GM12878 (cell line): ENCODE results near the gene EEPD1. TPM values are rescaled to one million over a fixed set of nuclear protein-coding genes. Genes with fewer than 3 reads are reported as not detected.

Source experiments
- BCL3 ChIP-seq: IDR thresholded peaks from 2 replicates; pipeline ENCODE4 v1.6.1; 2011; ENCODE audit warnings: borderline replicate concordance, low read depth, mild to moderate bottlenecking, moderate library complexity, low read length; ENCODE audit not compliant: insufficient read depth, poor library complexity, severe bottlenecking
- CTCF ChIP-seq, 3 experiments: IDR thresholded peaks in 2 of 3; conservative IDR thresholded peaks in 1 of 3; 2 replicates each; pipeline ENCODE4 v1.5.1; 2011; ENCODE audit warnings: low read depth in 3 of 3, low read length in 3 of 3, mild to moderate bottlenecking in 3 of 3, control low read depth in 2 of 3, moderate library complexity in 2 of 3, inconsistent platforms in 1 of 3, mixed read lengths in 1 of 3; ENCODE audit not compliant: control insufficient read depth in 2 of 3, insufficient read depth in 1 of 3; ENCODE audit errors: extremely low read depth in 1 of 3
- DPF2 ChIP-seq: fragments of 450-650 bp; IDR thresholded peaks from 2 replicates; pipeline ENCODE4 v1.6.1; 2017; ENCODE audit warnings: mild to moderate bottlenecking
- EP300 ChIP-seq, 2 experiments: fragments of 150-350 bp in 1 of 2; IDR thresholded peaks; 2 replicates each; pipeline ENCODE4 v1.6.1; 2011 to 2012; ENCODE audit warnings: low read depth in 2 of 2, low read length in 2 of 2, borderline replicate concordance in 1 of 2, improper control_type of control experiment in 1 of 2, inconsistent platforms in 1 of 2; ENCODE audit not compliant: control insufficient read depth in 1 of 2
- NKRF ChIP-seq: fragments of 450-650 bp; conservative IDR thresholded peaks from 2 replicates; pipeline ENCODE4 v1.6.1; 2017; ENCODE audit warnings: mild to moderate bottlenecking, moderate library complexity
- RELB ChIP-seq: fragments of 450-650 bp; IDR thresholded peaks from 2 replicates; pipeline ENCODE4 v1.6.1; 2017; ENCODE audit warnings: low read depth, mild to moderate bottlenecking, moderate library complexity
- YBX1 ChIP-seq: fragments of 450-650 bp; IDR thresholded peaks from 2 replicates; pipeline ENCODE4 v1.6.1; 2016; ENCODE audit warnings: antibody characterized with exemption
- ZNF24 ChIP-seq: fragments of 450-650 bp; IDR thresholded peaks from 2 replicates; pipeline ENCODE4 v1.6.1; 2017; ENCODE audit warnings: antibody characterized with exemption, mild to moderate bottlenecking
- ZNF687 ChIP-seq: fragments of 450-650 bp; IDR thresholded peaks from 2 replicates; pipeline ENCODE4 v1.6.1; 2017; ENCODE audit warnings: mild to moderate bottlenecking, moderate library complexity
- polyA plus RNA-seq, 11 experiments: library from polyadenylated mRNA; depleted of rRNA in 4 of 11; unstranded in 6 of 11; stranded (reverse) in 5 of 11; fragments of >200 nt; fragmentation: Nextera tagmentation in 4 of 11; fragmentation: Illumina TruSeq in 1 of 11; extraction: Ambion mirVana in 4 of 11; extraction: Trizol in 1 of 11; gene quantifications; 1 replicate in 1 of 11; 2 replicates in 10 of 11; pipeline versions ENCODE4 v1.2.1 to v1.2.3, GENCODE V29; 2011 to 2016; ENCODE audit warnings: inconsistent platforms in 2 of 11, missing spikeins in 2 of 11, low read depth in 1 of 11
- total RNA-seq, 4 experiments: library from RNA; depleted of rRNA in 3 of 4; stranded (reverse); fragments of >200 nt in 3 of 4; fragmentation: Illumina TruSeq in 1 of 4; extraction: Trizol in 1 of 4; gene quantifications; 2 replicates each; pipeline versions ENCODE4 v1.2.1 to v1.2.3, GENCODE V29; 2013 to 2021

EEPD1 gene
- total and polyA plus RNA-seq, 10 of the 15 experiments (the other 5 are each of a cell fraction or from before 2014, with no cell fraction given): 0.24 to 2.8 (median 0.86) TPM; not detected in 1

GRCh38 chr7:36288501-36288900, 135.4 kb downstream of the EEPD1 start (continued):
- no peak for TF ChIP-seq ZNF24
- no peak for TF ChIP-seq CTCF (IDR thresholded peaks at IDR 0.05 in 2 of 3, conservative IDR thresholded peaks at IDR 0.05 in 1 of 3; ENCODE audit: control insufficient read depth in 2 of 3, extremely low read depth in 1 of 3, insufficient read depth in 1 of 3, low read depth in 3 of 3, low read length in 3 of 3)
- no peak for TF ChIP-seq RELB
- no peak for TF ChIP-seq EP300 (IDR thresholded peaks at IDR 0.05; ENCODE audit: borderline replicate concordance in 1 of 2, control insufficient read depth in 1 of 2, low read depth in 2 of 2, low read length in 2 of 2)
- no peak for TF ChIP-seq NKRF
- TF ChIP-seq BCL3: no peak
- TF ChIP-seq ZNF687: no peak
- TF ChIP-seq YBX1: no peak
- TF ChIP-seq DPF2: no peak
